ENCODE results near the gene SRPK1. TPM values are rescaled to one million over a fixed set of nuclear protein-coding genes. Genes with fewer than 3 reads are reported as not detected.
"Not testable (repeated sequence)": the region's sequence is repeated elsewhere in the genome, so short reads cannot be mapped to it uniquely, and the experiment has no call there.

The SRPK1 gene
- total and polyA plus RNA-seq, 2 of the 8 experiments (the other 6 are each of a cell fraction or from before 2014, with no cell fraction given) = 25.7 to 116 TPM

DNA sequence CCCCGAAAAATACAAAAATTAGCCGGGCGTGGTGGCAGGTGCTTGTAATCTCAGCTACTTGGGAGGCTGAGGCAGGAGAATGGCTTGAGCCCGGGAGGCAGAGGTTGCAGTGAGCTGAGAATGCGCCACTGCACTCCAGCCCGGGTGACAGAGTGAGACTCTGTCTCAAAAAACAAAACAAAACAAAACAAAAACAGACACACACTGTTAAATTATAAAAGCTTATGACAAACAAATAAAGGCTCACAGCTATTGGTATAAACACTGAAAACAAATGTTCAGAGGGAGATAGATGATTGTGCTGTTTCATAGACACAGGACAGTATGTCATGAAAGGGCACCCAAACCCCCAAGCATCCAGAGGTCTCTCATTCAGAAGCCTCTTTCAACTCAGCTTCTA, 4.0 kb downstream of the SRPK1 start:
- POLR2A ChIA-PET (ENCODE audit: partially characterized antibody) = interaction anchor here (0.8 to 2.0 kb wide), 6 partner anchors 9 to 177 kb away, joined by 3 to 8 read pairs (median 4); no protein-coding TSS in a partner anchor
- not testable (repeated sequence) for FAIRE-seq; H4K5ac ChIP-seq (ENCODE audit: insufficient read length, low read depth, low read length); H4K8ac ChIP-seq (ENCODE audit: extremely low read depth, insufficient read depth, low read length); H2BK5ac ChIP-seq (ENCODE audit: low read depth, low read length); H3K4me3 ChIP-seq (ENCODE audit: extremely low read depth in 1 of 4, insufficient read depth in 2 of 4, low read depth in 3 of 4, low read length in 4 of 4); DNase-seq (ENCODE audit: low read depth in 1 of 2, low spot score in 2 of 2); H3K4ac ChIP-seq (replicated peaks; ENCODE audit: insufficient read length, low read depth, low read length); H3K56ac ChIP-seq (replicated peaks; ENCODE audit: insufficient read length, low read depth, low read length); H4K91ac ChIP-seq (replicated peaks; ENCODE audit: insufficient read length, low read length); H3K9ac ChIP-seq (replicated peaks in 1 of 4; ENCODE audit: extremely low read depth in 1 of 4, low read depth in 3 of 4, low read length in 3 of 4); H3K79me1 ChIP-seq (ENCODE audit: low read depth, low read length); H3K14ac ChIP-seq (ENCODE audit: insufficient read length); H3K4me2 ChIP-seq (ENCODE audit: insufficient read depth in 1 of 2, low read depth in 2 of 2, low read length in 2 of 2); H2BK15ac ChIP-seq (ENCODE audit: low read length); H2BK120ac ChIP-seq (replicated peaks; ENCODE audit: low read depth, low read length); H3K4me1 ChIP-seq (replicated peaks in 1 of 4; ENCODE audit: control insufficient read depth in 3 of 4, insufficient read depth in 4 of 4, low read length in 3 of 4); H3K27ac ChIP-seq (ENCODE audit: low read depth, low read length); H2BK12ac ChIP-seq (ENCODE audit: low read depth, low read length); H2BK20ac ChIP-seq (ENCODE audit: low read length); H3K23ac ChIP-seq (ENCODE audit: insufficient read length); H2AK5ac ChIP-seq (ENCODE audit: low read depth, low read length); H3K18ac ChIP-seq (ENCODE audit: extremely low read depth, low read length); H3K9me3 ChIP-seq (ENCODE audit: insufficient read depth in 2 of 2, low read depth in 1 of 2, low read length in 1 of 2); H3K27me3 ChIP-seq (replicated peaks in 1 of 4; ENCODE audit: control insufficient read depth in 3 of 4, extremely low read depth in 1 of 4, insufficient read depth in 3 of 4, low read length in 3 of 4); H2AFZ ChIP-seq (ENCODE audit: low read length)
- Histone ChIP-seq H3K23me2 (ENCODE audit: low read depth, low read length) (peaks cover 12% of the 10 kb centered on the region), H3K79me2 (ENCODE audit: control insufficient read depth in 1 of 2, insufficient read depth in 2 of 2, low read length in 2 of 2) (peaks cover 14 to 74% of the 10 kb centered on the region in 2 experiments; a peak in 3 of 4 replicates), H4K20me1 (replicated peaks in 1 of 2; ENCODE audit: control insufficient read depth in 1 of 2, insufficient read depth in 2 of 2, low read length in 2 of 2) (peaks cover 13 to 16% of the 10 kb centered on the region in 2 experiments), H3K36me3 (ENCODE audit: control insufficient read depth in 2 of 4, insufficient read depth in 4 of 4, low read length in 3 of 4) (peaks cover 0 to 27% (median 14%) of the 10 kb centered on the region in 4 experiments; a peak in 5 of 8 replicates)
- CTCF ChIA-PET (ENCODE audit: partially characterized antibody) = interaction anchor here (1.8 kb wide), 1 partner anchor 19 kb away, joined by 5 read pairs; no protein-coding TSS in a partner anchor
- WGBS, 2 experiments (ENCODE audit: extremely low coverage in 1 of 2, insufficient coverage in 1 of 2, insufficient read length in 1 of 2, insufficient replicate concordance in 2 of 2, low coverage in 1 of 2, low lambda C conversion rate in 2 of 2, missing lambda C conversion rate in 1 of 2) = 90% methylated on average over 6 of the region's 6 CpGs; no CpG with 5 or more reads in 1 of the 2 experiments
